Fibroblast of upper back skin (primary cell): ENCODE data around the gene PDXK.

ENCODE experiments used
- DNase-seq: peaks from one replicate; pipeline ENCODE4 v3.0.0-alpha.2; 2013

PDXK gene

GRCh38 chr21:43744725-43745124 lies 25.8 kb downstream of the PDXK start:
- DNase-seq: no peak

DNA sequence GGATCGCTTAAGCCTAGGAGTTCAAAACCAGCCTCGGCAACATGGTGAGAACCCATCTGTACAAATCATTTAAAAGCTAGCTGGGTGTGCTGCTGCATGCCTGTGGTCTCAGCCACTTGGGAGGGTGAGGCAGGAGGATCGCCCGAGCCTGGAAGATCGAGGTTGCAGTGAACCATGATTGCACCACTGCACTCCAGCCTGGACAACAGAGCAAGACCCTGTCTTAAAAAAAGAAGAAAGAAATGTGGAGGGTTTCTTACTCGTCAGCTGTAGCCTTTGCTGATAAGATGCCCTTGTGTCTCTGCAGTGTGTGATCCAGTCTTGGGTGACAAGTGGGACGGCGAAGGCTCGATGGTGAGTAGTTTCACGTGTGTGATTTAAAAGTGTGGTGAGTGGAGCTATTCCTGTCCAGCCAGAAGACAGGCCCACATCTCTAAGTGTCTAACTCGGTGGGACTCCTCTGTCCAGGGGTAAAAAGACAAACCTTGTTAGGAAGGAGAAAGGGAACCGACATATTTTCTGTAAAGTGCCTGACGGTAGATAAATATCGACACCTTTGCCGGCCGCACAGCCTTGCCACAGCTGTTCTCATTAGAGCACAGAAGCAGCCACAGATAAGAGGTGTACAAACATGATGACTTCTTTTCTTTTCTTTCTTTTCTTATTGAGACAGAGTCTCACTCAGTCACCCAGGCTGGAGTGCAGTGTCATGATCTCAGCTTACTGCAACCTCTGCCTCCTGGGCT lies 27.0 kb downstream of the PDXK start:
- DNase-seq: no peak

DNA sequence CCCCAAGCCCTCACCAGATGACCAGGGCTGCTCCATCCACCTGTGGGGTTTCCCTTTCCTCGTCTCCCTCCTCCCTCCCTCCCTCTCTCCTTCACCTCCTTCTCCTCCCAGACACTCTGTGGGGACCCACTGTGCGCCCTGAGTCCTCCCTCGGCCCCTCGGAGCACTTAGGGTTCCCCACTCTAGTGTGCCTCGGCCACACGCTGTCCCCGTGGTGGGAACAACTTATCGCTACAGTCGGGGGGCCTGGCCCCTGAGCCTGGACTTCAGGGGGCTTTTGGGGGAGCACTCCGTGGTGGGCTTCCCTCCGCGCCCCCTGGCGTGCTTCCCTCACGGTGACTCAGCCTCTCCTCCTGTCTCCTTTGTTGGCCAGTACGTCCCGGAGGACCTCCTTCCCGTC lies 29.7 kb downstream of the PDXK start:
- no peak for DNase-seq

DNA sequence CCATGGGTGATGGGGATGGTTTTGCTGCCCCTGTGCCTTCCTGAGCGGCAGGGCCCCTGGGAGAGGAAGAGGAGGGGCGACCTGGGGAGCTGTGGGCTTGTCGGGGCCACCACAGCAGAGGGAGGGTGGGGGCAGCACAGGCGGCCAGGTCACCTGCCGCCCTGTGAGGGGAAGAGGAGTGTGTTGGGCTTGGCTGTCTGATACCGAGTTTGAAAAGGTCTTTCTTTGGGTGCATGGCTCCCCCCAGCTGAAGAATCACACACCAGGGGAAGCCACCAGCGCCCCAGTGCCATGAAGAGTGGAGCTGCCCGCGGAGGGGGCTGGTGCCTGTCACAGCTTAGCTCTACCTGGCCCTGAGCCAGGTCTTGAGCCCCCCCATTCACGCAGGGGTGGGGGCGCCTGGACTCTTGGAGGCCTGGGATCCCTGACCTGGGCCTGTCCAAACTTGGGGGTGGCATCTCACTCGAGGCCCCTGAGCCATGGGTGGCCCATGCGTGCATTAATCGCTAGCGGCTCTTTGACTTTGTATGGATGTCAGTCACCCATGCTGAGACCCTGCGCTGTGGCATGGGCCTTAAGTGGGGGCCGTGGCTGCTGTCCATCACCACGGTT lies 30.8 kb downstream of the PDXK start:
- no peak for DNase-seq

DNA sequence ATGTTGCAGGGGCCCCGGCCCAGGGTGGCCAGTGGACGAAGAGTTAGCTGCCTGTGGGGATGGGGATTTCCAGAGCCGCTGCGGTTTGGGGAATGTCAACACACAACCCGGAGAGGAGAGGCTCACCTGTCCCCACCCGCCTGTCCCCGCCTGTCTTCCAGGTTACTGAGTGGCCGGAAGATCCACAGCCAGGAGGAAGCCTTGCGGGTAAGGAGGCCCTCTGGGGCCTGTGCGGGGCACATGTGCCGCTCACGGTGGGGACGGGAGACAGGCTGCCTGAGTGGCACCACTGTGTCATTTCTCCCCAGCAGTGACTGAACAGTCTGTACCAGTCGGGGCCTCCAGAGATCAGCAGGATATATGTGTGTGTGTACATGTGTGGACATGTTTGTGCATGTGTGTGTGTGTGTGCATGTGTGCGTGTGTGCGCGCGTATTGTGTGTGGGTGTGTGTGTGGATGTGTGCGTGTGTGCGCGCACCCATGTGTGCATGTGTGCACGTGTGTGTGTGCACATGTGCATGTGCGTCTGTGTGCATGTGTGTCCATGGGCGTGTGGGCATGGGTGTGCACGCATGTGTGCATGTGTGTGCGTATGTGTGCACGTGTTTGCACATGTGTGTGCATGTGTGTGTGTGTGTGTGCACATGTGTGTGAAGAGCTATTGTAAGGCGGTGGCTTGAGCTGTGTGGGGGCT lies 31.6 kb downstream of the PDXK start:
- no peak for DNase-seq

- no peak for DNase-seq
Measured at GRCh38 chr21:43751955-43752591, 33.1 kb downstream of the PDXK start.

DNA sequence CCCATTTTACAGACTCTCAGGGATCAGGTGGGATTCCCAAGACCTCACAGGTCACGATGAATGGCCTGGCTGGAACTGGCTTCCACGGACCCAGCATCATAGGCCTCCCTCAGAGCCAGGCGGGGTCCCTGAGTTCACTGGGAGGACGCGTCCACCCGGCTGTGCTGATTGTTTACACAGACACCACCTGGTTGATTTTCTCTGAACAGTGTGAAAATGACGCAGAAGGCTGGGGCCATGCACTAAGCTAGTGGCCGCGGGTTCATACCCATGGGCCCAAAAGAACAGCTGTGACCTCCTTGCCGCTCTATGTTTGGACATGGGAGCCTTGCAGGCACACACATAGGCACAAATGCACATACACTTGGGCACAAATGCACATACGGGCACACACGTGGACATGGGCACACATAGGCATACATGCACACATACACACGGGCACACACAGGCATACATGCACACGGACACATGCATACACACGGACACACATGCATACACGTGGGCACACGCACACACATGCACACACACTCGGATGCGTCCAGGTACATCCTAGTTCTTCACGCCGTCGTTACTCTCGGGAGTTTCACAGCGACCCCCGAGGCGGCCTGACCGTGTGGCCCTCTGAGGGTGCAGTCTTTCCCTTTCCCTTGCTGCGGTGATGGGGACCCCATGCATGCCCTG lies 34.0 kb downstream of the PDXK start:
- DNase-seq: no peak

- DNase-seq: no peak
Measured at GRCh38 chr21:43753439-43753799, 34.5 kb downstream of the PDXK start.

DNA sequence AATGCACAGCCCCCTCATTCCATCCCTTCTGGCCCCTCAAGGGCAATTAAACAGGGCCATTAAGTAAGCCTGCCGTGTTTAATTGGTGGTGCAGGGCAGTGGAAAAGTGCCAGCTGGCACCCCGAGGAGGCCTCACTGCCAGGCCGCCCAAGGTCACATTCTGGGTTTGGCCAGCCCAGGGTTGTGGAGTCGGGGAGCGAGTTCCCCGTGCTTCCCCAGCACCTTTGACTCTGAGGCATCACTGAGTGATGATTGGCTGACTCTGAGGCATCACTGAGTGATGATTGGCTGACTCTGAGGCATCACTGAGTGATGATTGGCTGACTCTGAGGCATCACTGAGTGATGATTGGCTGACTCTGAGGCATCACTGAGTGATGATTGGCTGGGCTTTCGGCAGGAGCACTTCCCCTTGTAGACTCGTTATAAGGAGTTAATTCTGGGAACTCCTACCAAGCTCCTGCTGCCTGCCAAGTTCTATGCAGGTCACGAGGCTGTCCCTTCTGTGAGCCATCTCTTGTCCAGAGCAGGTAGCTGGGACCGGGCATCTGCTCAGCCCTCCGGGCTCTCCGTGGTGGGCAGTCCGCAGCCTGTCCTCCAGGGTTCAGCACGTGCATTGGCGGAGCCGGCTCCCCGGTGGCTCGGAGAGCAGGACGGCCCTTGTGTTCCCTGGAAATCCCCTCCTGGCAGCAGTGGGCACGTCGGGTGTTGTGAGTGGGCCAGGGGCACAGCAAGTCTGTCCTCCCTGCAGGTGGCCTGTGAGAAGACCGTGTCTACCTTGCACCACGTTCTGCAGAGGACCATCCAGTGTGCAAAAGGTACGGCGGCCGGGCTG lies 36.2 kb downstream of the PDXK start:
- DNase-seq: no peak

GRCh38 chr21:43755820-43756594 lies 37.1 kb downstream of the PDXK start:
- DNase-seq: no peak

DNA sequence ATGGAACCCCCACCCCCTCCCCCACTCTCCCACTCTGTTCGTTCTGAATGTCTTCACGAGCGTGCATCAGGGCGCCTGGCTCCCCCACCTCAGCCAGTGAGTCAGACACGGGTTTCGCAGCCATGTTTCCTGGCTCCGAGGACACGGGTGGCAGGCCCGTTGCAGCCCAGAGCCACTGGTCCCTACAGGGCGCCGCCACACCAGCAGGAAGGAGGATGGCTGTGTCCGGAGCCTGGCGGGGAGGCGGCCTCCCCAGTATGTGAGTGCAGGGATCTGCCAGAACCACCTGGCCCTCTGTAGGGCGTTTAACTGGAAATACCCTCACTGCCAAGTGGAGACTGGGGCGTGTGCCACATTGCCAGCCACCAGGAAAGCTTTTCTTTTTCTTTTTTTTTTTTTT lies 38.7 kb downstream of the PDXK start:
- no peak for DNase-seq

DNA sequence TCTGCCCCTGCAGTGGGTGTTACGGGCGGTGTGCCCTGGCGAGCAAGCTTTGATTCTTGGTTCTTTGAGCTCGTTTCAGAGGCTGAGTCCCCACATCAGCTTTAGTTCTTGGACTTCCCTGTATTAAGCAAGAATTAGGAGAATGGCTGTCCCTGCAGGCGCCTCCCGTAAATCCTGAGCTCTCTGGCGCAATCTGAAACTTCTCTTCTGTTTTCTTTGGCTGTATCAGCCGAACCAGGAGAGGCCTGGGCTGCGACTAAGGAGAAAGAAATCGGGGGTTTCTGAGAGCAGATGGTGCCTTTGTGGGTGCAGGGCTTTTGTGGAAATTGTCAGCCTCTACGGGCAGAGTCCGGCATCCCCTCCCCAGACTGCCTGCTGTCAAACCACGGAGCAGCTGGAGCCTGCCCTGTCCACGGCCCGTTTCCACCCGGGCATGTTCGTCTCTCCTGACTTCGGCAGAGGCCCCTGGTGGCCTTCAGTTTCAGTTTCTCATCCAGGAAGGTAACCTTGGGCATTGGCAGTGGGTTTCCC lies 39.2 kb downstream of the PDXK start:
- peak; percentile 54 for DNase-seq

GRCh38 chr21:43758811-43759210 lies 39.9 kb downstream of the PDXK start:
- no peak for DNase-seq

GRCh38 chr21:43759651-43760050 lies 40.7 kb downstream of the PDXK start:
- no peak for DNase-seq

- no peak for DNase-seq
Measured at GRCh38 chr21:43760391-43760958, 41.5 kb downstream of the PDXK start.

GRCh38 chr21:43761886-43762285 lies 43.0 kb downstream of the PDXK start:
- no peak for DNase-seq

GRCh38 chr21:43762303-43763128 lies 43.6 kb downstream of the PDXK start:
- DNase-seq: no peak

DNA sequence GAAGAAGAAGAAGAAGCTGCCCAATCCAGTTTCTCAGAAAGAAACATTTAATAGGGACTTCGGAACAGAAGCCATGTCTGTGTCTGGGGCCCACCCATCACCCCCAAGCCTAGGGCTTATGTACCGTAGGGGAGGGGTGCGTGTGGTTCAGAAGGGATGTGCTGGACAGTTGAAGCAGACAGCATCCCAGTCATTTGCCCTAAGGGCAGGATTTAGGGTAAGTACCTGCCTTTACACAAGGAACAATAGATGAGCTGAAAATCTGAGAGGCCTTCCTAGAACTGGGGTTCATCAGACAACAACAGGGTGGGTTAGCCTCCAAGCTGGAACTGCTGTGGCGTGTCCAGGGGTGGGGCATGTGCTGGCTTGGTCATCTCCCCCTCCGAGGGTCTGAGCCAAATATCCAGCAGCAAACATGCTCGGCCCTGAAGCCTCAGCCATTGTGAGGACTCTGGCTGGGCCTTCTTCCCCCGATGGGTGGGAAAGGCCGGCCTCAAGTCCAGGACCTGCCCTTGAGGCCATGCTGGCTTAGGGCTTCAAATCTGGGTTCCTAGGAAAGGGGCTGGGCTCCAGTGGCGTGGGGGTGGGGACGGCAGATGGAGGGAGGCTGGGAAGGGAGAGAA lies 45.1 kb downstream of the PDXK start:
- DNase-seq: no peak
